ENCODE measurements around the gene RNF227.

Gene RNF227

GRCh38 chr17:7897090-7897489 is 19.0 kb downstream of the RNF227 start:
- peaks cover 84% of the 10 kb centered on the region for H3K36me3 ChIP-seq (ENCODE audit: control insufficient read depth, low read length)
- H3K9me3 ChIP-seq (ENCODE audit: control insufficient read depth, insufficient read depth, low read length): no peaks in the 10 kb centered on the region
- H3F3A ChIP-seq (ENCODE audit: control insufficient read depth, insufficient read depth): no peaks in the 10 kb centered on the region
- no peak overlapping the region for H3K4me2 ChIP-seq (ENCODE audit: low read length)
- H4K20me1 ChIP-seq (ENCODE audit: control insufficient read depth, insufficient read depth, low read depth, low read length): no peaks in the 10 kb centered on the region
- H3K9me2 ChIP-seq (replicated peaks; ENCODE audit: control insufficient read depth, low read length): no peaks in the 10 kb centered on the region
- no peaks in the 10 kb centered on the region for H3K27me3 ChIP-seq (ENCODE audit: control insufficient read depth, low read length)
- H3K79me2 ChIP-seq (ENCODE audit: control insufficient read depth, low read length): no peaks in the 10 kb centered on the region; the same call in 1 of the 2 replicates
- H3K4me1 ChIP-seq (ENCODE audit: control insufficient read depth, low read length): no peaks in the 10 kb centered on the region
- no peak overlapping the region for H3K27ac ChIP-seq (ENCODE audit: low read depth, low read length)
- no peak overlapping the region for H3K4me3 ChIP-seq (ENCODE audit: low read length)
- TF ChIP-seq CTCF (IDR thresholded peaks at IDR 0.05; ENCODE audit: low read depth, low read length, poor library complexity, severe bottlenecking) (no peak), EZH2phosphoT487 (IDR thresholded peaks at IDR 0.05; ENCODE audit: borderline replicate concordance, low read length) (no peak)

DNA sequence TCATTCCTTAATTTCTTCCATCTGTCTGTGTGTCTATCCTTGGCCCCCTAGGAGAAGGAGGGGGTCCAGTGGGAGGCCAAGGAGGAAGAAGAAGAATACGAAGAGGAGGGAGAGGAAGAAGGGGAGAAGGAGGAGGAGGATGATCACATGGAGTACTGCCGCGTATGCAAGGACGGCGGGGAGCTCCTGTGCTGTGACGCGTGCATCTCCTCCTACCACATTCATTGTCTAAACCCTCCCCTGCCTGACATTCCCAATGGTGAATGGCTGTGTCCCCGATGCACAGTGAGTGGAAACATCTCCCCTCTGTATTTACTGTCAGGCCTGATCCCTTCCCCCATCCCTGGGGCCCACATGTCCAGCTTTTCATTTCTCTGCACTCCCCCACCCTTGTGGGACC is 21.2 kb downstream of the RNF227 start:
- TF ChIP-seq CTCF (IDR thresholded peaks at IDR 0.05; ENCODE audit: low read depth, low read length, poor library complexity, severe bottlenecking) (no peak), EZH2phosphoT487 (IDR thresholded peaks at IDR 0.05; ENCODE audit: borderline replicate concordance, low read length) (no peak)
- no peaks in the 10 kb centered on the region for H3K27me3 ChIP-seq (ENCODE audit: control insufficient read depth, low read length)
- H3K9me3 ChIP-seq (ENCODE audit: control insufficient read depth, insufficient read depth, low read length): no peaks in the 10 kb centered on the region
- no peak overlapping the region for H3K4me2 ChIP-seq (ENCODE audit: low read length)
- no peaks in the 10 kb centered on the region for H3K4me1 ChIP-seq (ENCODE audit: control insufficient read depth, low read length)
- H3K79me2 ChIP-seq (ENCODE audit: control insufficient read depth, low read length): peaks cover 11% of the 10 kb centered on the region
- no peaks in the 10 kb centered on the region for H3K9me2 ChIP-seq (replicated peaks; ENCODE audit: control insufficient read depth, low read length)
- peaks cover 85% of the 10 kb centered on the region for H3K36me3 ChIP-seq (ENCODE audit: control insufficient read depth, low read length)
- no peak overlapping the region for H3K27ac ChIP-seq (ENCODE audit: low read depth, low read length)
- H3K4me3 ChIP-seq (ENCODE audit: low read length): no peak overlapping the region
- no peaks in the 10 kb centered on the region for H4K20me1 ChIP-seq (ENCODE audit: control insufficient read depth, insufficient read depth, low read depth, low read length)
- no peaks in the 10 kb centered on the region for H3F3A ChIP-seq (ENCODE audit: control insufficient read depth, insufficient read depth)

DNA sequence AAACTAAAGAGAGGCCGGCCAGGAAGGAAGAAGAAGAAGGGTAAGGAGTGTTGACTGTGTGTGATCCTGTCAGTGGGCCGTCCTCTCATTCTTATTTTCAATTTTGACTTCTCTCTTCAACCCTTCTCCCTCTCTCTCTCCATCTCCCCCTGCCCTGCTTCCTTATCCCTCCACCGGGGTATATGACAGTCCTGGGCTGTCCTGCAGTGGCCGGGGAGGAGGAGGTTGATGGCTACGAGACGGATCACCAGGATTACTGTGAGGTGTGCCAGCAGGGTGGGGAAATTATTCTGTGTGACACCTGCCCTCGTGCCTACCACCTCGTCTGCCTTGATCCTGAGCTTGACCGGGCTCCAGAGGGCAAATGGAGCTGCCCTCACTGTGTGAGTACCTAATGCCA is 21.9 kb downstream of the RNF227 start:
- Histone ChIP-seq H3K27me3 (ENCODE audit: control insufficient read depth, low read length) (no peaks in the 10 kb centered on the region), H3K4me2 (ENCODE audit: low read length) (no peak overlapping the region), H3K36me3 (ENCODE audit: control insufficient read depth, low read length) (peaks cover 85% of the 10 kb centered on the region), H3K9me2 (replicated peaks; ENCODE audit: control insufficient read depth, low read length) (no peaks in the 10 kb centered on the region), H4K20me1 (ENCODE audit: control insufficient read depth, insufficient read depth, low read depth, low read length) (no peaks in the 10 kb centered on the region), H3K4me1 (ENCODE audit: control insufficient read depth, low read length) (no peaks in the 10 kb centered on the region), H3K27ac (ENCODE audit: low read depth, low read length) (no peak overlapping the region), H3K79me2 (ENCODE audit: control insufficient read depth, low read length) (peaks cover 17% of the 10 kb centered on the region), H3F3A (ENCODE audit: control insufficient read depth, insufficient read depth) (no peaks in the 10 kb centered on the region), H3K4me3 (ENCODE audit: low read length) (no peak overlapping the region), H3K9me3 (ENCODE audit: control insufficient read depth, insufficient read depth, low read length) (no peaks in the 10 kb centered on the region)
- no peak for TF ChIP-seq CTCF (IDR thresholded peaks at IDR 0.05; ENCODE audit: low read depth, low read length, poor library complexity, severe bottlenecking)
- TF ChIP-seq EZH2phosphoT487 (IDR thresholded peaks at IDR 0.05; ENCODE audit: borderline replicate concordance, low read length): no peak
